Hepatocyte (in vitro differentiated cells): ENCODE data around the gene SGTB.

Source experiments
- EZH2 ChIP-seq: fragments of 200-600 bp; sonication (generic); IDR thresholded peaks from 2 replicates; pipeline ENCODE4 v1.6.1; 2016; ENCODE audit warnings: antibody characterized with exemption, mild to moderate bottlenecking, borderline replicate concordance
- EZH2phosphoT487 ChIP-seq: fragments of 200-600 bp; sonication (generic); IDR thresholded peaks from one replicate; pipeline ENCODE4 v1.6.1; 2018; ENCODE audit warnings: antibody characterized with exemption, mild to moderate bottlenecking, low read depth, moderate library complexity; ENCODE audit not compliant: unreplicated experiment, severe bottlenecking
- TF ChIP-seq, protein P1 (sequence below): fragments of 200-600 bp; sonication (generic); IDR thresholded peaks from 2 replicates; pipeline ENCODE4 v1.5.1; 2016; ENCODE audit warnings: antibody characterized with exemption, mild to moderate bottlenecking; ENCODE audit not compliant: poor library complexity

DNA sequence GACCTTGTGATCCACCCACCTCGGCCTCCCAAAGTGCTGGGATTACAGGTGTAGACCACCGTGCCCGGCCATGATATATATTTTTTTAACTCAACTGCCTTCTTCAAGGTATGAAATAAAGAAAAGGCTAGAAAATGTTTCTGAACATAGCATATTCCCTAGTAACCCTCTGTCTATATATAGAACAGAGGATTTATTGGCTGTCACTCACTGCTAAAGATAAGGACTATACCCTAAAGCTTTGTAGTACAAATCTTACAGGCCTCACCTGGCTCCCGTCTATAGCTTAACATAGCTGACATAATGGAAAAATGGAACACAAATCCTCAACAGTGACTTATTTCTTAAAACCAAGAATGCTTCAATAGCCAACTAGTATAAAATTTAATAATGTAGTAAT is 14.2 kb downstream of the SGTB start:
- TF ChIP-seq EZH2 (no peak), EZH2phosphoT487 (no peak)
- TF ChIP-seq, protein P1, sequence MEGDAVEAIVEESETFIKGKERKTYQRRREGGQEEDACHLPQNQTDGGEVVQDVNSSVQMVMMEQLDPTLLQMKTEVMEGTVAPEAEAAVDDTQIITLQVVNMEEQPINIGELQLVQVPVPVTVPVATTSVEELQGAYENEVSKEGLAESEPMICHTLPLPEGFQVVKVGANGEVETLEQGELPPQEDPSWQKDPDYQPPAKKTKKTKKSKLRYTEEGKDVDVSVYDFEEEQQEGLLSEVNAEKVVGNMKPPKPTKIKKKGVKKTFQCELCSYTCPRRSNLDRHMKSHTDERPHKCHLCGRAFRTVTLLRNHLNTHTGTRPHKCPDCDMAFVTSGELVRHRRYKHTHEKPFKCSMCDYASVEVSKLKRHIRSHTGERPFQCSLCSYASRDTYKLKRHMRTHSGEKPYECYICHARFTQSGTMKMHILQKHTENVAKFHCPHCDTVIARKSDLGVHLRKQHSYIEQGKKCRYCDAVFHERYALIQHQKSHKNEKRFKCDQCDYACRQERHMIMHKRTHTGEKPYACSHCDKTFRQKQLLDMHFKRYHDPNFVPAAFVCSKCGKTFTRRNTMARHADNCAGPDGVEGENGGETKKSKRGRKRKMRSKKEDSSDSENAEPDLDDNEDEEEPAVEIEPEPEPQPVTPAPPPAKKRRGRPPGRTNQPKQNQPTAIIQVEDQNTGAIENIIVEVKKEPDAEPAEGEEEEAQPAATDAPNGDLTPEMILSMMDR: no peak
